Measurements from ENCODE around the gene KCNA1.

Gene KCNA1

DNA sequence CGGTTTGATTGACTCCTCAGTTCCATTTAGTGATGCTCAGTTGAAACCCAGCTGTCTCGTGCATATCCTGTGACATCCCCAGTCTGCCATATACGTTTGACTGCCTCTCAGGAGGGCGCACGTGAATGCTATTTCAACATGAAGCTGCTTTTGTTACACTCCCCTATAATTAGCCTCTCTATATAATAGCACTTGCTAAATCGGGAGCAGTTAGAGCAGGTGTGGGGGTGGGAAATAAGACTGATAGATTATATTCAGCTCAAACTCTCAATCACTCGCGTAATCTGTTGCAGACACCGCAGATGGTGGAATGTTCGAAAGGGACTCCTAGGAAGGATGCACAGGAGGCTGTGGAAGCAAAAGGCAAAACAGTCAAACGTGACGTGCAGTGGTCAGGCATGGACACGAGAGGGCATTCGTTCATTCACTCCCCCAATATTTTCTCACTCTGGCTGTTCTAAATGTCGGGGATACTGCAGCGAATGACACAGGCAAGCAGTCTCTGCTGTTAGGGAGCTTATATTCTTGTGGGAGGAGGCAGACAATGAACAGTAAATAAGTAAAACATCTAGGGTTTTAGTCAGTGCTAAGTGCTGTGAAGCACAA is 29.8 kb downstream of the KCNA1 start:
- ChIA-PET POLR2A (no interaction called here), CTCF (interaction anchor here (1.5 to 1.6 kb wide), 2 partner anchors 63 to 84 kb away, joined by 4 to 6 read pairs; no protein-coding TSS in a partner anchor)
- TF ChIP-seq, protein P1, sequence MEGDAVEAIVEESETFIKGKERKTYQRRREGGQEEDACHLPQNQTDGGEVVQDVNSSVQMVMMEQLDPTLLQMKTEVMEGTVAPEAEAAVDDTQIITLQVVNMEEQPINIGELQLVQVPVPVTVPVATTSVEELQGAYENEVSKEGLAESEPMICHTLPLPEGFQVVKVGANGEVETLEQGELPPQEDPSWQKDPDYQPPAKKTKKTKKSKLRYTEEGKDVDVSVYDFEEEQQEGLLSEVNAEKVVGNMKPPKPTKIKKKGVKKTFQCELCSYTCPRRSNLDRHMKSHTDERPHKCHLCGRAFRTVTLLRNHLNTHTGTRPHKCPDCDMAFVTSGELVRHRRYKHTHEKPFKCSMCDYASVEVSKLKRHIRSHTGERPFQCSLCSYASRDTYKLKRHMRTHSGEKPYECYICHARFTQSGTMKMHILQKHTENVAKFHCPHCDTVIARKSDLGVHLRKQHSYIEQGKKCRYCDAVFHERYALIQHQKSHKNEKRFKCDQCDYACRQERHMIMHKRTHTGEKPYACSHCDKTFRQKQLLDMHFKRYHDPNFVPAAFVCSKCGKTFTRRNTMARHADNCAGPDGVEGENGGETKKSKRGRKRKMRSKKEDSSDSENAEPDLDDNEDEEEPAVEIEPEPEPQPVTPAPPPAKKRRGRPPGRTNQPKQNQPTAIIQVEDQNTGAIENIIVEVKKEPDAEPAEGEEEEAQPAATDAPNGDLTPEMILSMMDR (IDR thresholded peaks at IDR 0.05; ENCODE audit: insufficient read depth, low read length, missing control alignments), result no peak
- no peak for DNase-seq (ENCODE audit: low read depth, low spot score)
- H3K4me3 ChIP-seq (ENCODE audit: low read depth, low read length), result no peak overlapping the region

DNA sequence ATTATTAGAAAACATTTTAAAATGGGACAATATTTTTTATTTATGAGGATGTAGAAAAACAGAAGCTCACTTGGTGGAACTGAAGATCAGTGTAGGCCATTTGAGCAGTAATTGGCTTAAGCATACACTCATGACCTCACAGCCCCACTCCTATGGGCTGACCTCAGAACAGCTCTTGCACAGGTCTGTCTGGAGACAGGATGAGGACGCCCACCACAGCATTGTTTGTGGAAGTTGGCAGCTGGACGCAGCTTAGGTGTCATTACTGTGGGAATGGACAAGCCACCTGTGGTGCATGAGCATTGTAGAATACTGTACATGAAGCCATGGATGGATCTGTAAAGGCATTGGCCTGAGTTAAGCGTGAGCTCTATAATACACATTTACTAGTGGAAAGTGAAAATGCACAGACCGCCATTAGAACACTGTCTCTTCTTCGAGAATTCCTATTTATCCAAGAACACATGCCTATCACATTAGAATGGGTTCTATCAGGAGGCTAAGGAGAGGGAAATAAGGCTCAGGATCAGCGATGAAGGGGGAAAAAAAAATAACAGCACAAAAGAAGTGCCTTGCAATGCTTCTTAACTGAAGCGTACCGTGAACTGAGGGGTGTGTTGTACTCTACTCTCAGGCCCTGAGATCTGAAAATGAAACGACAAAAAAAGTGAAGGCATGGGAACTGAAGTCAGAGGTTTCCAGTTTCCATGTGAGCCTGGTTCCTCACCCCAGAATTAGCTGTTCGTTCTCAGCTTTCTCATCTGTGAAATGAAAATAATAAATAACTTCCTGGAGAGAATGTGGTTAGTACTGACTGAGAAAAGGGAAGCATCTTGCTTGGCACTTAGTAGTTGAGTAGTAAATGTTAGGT is 33.6 kb downstream of the KCNA1 start:
- TF ChIP-seq, protein P1 (IDR thresholded peaks at IDR 0.05; ENCODE audit: insufficient read depth, low read length, missing control alignments), result no peak
- POLR2A ChIA-PET, result no interaction called here
- no peak for DNase-seq (ENCODE audit: low read depth, low spot score)
- CTCF ChIA-PET, result no interaction called here
- H3K4me3 ChIP-seq (ENCODE audit: low read depth, low read length), result no peak overlapping the region

DNA sequence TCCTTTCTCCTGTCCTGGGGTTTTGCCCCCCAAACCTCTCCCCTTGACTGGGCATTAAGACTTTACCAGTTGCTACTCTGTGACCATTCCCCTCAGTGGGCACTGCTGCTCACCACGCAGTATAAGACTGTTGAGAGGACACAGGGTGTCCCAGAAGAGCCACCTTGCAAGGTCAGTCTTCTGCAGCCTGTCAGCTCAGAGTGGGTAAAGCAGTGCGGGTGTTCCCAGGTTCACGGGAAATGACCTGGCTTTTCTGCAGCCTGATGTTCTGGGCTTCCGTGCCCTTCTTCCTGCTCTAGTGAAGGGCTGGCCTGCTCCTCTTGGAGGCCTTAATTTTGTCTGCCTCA is 34.2 kb downstream of the KCNA1 start:
- no peak for DNase-seq (ENCODE audit: low read depth, low spot score)
- no peak overlapping the region for H3K4me3 ChIP-seq (ENCODE audit: low read depth, low read length)
- TF ChIP-seq, protein P1 (IDR thresholded peaks at IDR 0.05; ENCODE audit: insufficient read depth, low read length, missing control alignments), result no peak
- ChIA-PET POLR2A (no interaction called here), CTCF (no interaction called here)

DNA sequence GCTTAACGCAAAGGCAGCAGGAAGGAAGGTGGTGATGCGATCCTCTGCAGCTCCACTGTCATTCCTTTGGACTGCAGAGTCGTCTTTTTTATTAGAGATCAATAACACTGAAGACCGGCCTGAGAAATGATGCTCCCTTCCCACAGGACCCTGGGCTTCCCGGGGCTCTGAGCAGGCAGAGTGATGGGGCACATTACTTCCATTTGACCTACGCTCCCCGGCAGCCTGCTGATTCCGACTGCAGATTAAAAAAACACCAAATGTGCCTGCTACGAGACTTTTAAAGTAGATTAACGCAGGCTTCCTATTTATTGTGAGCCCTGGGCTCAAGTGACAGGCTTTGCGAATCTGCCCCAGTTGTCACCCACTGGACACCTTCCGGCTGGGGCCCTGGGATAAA is 37.5 kb downstream of the KCNA1 start:
- ChIA-PET POLR2A (no interaction called here), CTCF (no interaction called here)
- TF ChIP-seq, protein P1 (IDR thresholded peaks at IDR 0.05; ENCODE audit: insufficient read depth, low read length, missing control alignments), result no peak
- no peak for DNase-seq (ENCODE audit: low read depth, low spot score)
- no peak overlapping the region for H3K4me3 ChIP-seq (ENCODE audit: low read depth, low read length)

DNA sequence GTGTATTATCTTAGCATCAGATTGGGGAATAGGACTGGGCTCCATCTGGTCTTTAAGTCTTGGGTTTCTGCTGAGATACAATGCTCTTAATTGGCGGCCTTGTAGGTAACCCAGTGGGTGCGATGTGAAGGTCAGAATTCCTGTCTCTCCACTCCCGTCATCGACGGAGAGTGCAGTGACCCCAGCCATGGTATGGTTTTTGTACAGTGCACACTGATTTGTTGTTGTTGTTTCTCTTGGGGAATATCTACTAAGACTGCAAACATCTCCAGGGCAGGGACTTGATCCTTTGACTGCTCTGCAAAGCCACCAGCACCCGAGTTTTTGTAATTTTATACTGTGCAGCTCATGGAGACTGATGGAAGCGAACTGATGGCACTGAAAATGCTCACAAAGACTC is 41.4 kb downstream of the KCNA1 start:
- no peak overlapping the region for H3K4me3 ChIP-seq (ENCODE audit: low read depth, low read length)
- ChIA-PET POLR2A (no interaction called here), CTCF (interaction anchor here (2.5 kb wide), 1 partner anchor 94 kb away, joined by 6 read pairs; no protein-coding TSS in a partner anchor)
- TF ChIP-seq, protein P1 (IDR thresholded peaks at IDR 0.05; ENCODE audit: insufficient read depth, low read length, missing control alignments), result no peak
- DNase-seq (ENCODE audit: low read depth, low spot score), result no peak

DNA sequence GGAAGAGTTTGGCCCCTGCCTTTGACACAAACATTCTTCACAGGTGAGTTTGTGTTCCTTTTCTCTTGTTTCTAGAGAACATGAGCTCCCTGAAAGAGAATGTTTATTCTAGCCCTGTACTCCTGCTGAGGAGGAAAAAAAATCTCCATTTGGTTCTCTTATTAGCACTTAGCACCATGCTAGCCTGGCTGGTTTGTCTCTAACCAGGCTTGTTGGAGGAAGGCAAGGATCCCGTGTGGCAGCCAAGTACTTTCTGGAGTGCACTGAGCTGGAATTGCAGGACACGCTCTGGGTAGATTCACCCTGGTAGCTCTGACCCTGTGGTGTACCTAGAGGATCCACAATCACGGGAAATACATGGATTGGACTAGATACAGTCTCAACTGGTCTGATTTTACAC is 41.9 kb downstream of the KCNA1 start:
- H3K4me3 ChIP-seq (ENCODE audit: low read depth, low read length), result no peak overlapping the region
- DNase-seq (ENCODE audit: low read depth, low spot score), result no peak
- POLR2A ChIA-PET, result no interaction called here
- CTCF ChIA-PET, result interaction anchor here (2.5 kb wide), 1 partner anchor 94 kb away, joined by 6 read pairs; no protein-coding TSS in a partner anchor
- TF ChIP-seq, protein P1 (IDR thresholded peaks at IDR 0.05; ENCODE audit: insufficient read depth, low read length, missing control alignments), result no peak

All from AG04449 (cell line).